GM12801 (cell line): ENCODE data around the gene ADGRA1.

Experiments used
- TF ChIP-seq, protein P1 (sequence below): IDR thresholded peaks from one replicate; pipeline ENCODE4 v1.5.1; 2011; ENCODE audit warnings: control low read depth; ENCODE audit not compliant: insufficient read length; ENCODE audit errors: extremely low read depth

Gene ADGRA1

GRCh38 chr10:133071733-133072132 lies 16.0 kb upstream of the ADGRA1 start:
- TF ChIP-seq, protein P1, sequence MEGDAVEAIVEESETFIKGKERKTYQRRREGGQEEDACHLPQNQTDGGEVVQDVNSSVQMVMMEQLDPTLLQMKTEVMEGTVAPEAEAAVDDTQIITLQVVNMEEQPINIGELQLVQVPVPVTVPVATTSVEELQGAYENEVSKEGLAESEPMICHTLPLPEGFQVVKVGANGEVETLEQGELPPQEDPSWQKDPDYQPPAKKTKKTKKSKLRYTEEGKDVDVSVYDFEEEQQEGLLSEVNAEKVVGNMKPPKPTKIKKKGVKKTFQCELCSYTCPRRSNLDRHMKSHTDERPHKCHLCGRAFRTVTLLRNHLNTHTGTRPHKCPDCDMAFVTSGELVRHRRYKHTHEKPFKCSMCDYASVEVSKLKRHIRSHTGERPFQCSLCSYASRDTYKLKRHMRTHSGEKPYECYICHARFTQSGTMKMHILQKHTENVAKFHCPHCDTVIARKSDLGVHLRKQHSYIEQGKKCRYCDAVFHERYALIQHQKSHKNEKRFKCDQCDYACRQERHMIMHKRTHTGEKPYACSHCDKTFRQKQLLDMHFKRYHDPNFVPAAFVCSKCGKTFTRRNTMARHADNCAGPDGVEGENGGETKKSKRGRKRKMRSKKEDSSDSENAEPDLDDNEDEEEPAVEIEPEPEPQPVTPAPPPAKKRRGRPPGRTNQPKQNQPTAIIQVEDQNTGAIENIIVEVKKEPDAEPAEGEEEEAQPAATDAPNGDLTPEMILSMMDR, result no peak

DNA sequence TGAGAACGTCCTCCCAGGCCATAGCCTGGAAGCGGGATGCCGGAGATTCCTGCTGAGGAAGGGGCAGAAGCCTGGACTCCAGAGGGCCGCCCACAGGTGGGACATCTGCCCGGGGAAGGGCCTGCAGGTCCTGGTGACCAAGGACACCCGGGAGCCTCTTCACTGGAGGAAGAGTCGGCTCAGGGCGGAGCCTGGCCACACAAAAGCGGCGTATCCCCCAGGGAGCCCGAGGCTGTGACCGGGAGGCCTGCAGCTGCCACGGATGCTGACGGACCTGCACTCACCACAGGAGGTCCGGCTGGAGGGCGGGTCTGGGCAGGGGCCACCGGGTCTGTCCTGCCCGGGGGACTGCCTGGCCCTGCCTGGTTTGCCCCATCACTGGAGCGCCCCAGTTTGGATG lies 15.5 kb upstream of the ADGRA1 start:
- TF ChIP-seq, protein P1, result no peak

- TF ChIP-seq, protein P1, result no peak
Observed at GRCh38 chr10:133072720-133073390, 14.9 kb upstream of the ADGRA1 start.

GRCh38 chr10:133075346-133076137 lies 12.2 kb upstream of the ADGRA1 start:
- TF ChIP-seq, protein P1, result no peak

DNA sequence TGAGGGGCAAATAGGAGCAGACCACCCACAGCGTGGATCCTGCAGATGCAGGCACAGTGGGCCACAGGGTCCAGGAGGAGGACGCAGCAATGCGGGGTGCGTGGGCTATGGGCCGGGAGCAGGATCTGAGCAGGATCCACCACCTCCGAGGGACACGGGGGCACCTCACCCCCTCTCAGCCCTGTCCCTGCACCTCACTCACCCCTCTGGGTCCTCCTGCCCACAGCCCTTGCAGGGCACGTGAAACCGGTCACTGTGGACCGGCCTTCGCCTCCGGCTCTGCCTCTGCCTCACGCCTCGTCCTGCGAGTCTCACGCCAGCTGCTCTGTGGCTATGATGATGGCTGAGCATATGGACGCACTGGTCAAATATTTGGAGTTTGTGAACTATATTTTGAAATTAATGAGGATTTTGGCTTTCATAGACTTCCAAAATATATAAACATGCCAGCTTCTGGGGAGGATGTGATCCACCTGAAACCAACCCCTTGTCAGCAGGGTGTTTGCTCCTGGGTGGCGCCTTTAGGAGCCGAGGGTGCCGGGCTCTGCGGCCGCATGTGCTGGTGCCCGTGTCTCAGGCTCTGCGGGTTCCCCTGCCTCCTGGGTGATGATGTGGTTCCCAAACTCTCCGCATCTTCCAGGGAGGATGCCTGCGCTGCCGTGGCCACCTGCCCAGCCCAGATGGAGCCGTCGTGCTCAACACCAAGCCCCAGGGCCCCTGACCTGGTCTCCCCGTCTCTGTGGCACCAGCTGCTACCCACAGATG lies 11.3 kb upstream of the ADGRA1 start:
- TF ChIP-seq, protein P1, result no peak

- TF ChIP-seq, protein P1, result no peak
Observed at GRCh38 chr10:133079836-133080682, 7.7 kb upstream of the ADGRA1 start.
